ENCODE results near the gene KIAA0513.
"Not testable (repeated sequence)": the region's sequence is repeated elsewhere in the genome, so short reads cannot be mapped to it uniquely, and the experiment has no call there.

KIAA0513 gene

DNA sequence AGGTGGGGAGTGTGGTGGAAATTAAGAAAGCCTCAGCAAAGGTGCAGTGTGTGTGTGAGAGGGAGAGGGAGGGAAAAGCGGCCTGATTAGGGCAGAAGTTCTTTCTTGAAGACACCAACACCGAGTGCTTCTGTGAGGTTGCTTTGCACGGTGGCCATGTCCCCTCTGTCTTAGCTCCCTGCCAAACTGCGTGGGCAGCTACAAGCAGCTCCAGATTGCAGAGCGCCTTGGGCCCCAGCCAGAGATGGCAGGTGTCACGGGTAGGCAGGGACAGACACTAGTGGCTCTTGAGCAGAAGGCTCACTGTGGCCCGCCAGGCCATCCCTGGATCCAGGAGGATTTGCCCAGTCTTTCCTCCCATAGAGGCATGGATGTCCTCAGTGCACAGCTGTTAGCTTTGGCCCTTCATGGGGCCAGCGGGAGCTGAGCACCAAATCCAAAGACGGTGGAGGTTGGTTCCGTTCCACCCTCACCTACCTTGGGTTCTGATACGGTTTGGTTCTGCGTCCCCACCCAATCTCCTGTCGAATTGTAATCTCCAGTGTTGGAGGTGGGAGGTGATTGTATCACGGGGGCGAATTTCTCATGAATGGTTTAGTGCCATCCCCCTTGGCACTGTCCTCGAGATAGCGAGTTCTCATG lies 21.4 kb downstream of the KIAA0513 start:
- DNase-seq (ENCODE audit: low read depth in 2 of 2) = no peak

DNA sequence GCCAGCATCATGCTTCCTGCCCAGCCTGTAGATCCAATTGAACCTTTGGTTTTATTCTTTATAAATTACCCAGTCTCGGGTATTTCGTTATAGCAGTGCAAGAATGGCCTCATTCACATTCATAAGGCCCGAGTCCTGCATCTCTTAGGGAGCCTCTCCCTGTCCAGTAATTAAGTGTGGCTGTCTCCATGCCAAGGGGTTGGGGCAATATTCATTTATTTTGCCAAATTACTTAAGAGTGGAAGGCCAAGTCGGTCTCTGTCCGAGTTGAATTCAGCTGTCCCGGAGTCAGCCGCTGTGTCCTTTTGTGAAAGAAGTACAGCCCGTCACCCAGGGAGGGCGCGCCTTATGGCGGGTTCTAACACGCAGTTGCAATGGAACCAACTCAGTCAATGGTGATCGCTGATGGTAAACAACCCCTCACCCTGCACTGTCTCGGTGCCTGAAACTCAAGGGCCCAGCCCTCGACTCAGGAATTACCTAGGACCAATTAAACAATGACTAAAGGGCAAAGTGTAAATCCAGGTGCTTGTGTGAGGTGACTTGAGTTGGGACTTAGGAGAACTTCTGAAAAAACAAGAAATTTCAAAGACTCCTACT lies 22.2 kb downstream of the KIAA0513 start:
- DNase-seq (ENCODE audit: low read depth in 2 of 2) = no peak

DNA sequence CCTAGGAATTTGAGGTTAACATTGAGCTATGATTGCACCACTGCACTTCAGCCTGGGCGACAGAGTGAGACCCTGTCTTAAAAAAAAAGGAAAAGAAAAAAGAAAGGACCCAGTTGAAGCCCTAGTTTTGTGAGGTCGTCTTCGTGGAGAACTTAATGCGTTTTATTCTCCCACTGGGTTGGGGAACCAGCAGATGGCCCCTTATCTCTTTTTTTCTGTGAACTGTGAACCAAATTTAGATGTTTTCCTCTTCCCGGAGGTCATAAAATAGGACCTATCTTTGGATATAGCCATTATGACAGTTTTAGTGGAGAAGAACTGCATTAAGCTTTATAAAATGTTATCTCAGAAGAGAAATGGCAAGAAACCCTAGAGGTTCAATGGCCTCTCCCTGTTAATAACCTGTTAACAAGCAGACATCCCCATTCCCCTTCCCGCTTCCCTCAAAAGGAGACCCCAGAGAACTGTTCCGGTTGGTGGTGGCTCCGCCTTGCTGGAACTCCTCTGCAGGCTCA lies 23.5 kb downstream of the KIAA0513 start:
- DNase-seq (ENCODE audit: low read depth in 2 of 2) = no peak

DNA sequence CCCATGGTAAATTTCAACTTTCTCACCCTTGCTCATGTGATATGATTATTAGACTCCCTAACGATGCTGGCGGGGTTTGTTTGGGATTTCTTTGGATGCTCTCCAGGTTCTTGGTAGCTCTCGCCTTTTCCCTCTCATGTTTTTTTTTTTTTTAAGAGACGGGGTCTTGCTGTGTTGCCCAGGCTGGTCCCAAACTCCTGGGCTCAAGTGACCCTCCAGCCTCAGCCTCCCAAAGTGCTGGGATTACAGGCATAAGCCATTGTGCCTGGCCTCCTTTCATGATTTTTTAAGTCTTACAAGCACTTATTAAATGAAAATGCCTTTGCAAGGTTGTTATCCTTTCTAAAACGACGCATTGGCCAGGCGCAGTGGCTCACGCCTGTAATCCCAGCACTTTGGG lies 24.1 kb downstream of the KIAA0513 start:
- no peak for DNase-seq (ENCODE audit: low read depth in 2 of 2)

DNA sequence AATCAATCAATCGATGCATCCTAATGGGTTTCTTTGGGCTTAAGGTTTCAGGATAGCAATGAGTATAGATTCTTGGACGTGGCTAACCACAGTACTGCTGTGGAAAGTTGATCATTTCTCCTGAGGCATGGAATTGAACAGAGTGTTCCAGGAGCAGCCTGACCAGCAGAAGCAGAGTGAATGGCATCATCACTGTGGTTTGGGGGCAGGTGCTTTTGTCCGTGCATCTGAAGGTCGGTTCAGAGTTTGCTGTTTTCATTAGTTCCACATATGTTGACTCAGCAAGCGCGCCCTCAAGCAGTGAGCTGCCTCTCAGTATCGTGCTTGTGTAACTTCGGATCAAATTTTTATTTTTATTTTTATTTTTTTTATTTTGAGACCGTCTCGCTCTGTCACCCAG lies 24.9 kb downstream of the KIAA0513 start:
- DNase-seq (ENCODE audit: low read depth in 2 of 2) = no peak

DNA sequence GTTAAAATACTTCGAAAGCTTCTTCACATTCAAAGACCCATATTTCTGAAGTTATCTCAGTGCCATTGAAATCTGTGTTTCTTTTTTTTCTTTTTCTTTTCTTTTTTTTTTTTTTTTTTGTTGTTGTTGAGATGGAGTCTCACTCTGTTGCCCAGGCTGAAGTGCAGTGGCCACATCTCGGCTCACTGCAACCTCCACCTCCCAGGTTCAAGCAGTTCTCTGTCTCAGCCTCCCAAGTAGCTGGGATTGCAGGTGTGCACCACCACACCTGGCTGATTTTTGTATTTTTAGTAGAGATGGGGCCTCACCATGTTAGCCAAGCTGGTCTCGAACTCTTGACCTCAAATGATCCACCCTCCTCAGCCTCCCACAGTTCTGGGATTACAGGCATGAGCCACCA lies 26.7 kb downstream of the KIAA0513 start:
- DNase-seq (ENCODE audit: low read depth in 2 of 2) = not testable (repeated sequence)

DNA sequence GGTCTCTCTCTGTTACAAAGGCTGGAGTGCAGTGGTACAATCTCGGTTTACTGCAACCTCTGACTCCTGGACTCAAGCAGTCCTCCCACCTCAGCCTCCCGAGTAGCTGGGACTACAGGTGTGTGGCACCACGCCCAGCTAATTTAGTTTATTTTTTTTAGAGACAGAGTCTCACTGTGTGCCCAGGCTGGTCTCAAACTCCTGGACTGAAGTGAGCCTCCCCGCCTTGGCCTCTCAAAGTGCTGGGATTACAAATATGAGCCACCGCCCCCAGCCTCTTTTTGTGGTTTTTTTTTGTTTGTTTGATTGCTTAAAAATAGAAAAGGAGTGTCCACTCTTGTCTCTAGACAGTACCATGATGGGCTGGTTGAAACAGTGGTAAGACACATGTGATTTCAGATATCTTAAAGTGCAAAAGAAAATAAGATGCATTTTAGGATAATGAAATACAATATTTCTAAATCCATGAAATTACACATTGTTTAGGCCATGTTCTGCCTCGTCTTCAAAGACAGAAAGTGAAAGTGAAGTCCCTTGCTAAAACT lies 27.4 kb downstream of the KIAA0513 start:
- no peak for DNase-seq (ENCODE audit: low read depth in 2 of 2)

DNA sequence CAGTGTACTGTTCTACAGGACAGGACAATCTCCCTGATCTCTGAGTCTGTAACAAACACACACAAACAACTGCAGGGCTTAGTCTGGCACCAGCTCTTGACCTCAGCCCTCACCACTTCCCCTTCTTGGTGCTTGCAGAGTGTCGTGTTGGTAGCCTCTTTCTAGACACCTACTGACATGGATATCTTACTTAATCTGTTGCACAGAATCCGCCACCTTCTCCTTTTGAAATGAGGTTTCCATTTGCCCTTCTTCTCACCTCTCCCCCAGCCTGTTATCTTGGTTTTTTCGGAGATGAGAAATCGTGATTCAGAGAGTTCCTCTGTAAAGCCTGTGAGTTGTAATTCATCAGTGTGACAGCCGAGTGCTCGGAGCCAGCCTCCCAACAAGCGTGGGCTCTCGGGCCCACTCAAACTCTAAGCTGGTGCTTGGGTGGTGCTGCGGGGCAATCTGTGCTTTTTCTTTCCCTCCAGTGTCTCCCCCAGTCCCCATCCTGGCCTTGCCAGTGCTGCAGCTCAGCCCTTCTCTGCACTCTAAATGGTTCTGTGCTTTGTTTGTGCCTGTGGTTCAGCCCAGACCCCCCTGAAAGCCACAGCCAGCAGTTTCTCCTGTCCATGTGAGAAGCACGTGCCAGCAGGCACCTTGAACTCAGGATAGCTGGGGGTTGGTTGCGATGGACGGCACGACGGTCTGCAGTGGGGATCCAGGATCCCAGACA lies 28.1 kb downstream of the KIAA0513 start:
- peak; percentile 35 to 45 for DNase-seq (ENCODE audit: low read depth in 2 of 2)

DNA sequence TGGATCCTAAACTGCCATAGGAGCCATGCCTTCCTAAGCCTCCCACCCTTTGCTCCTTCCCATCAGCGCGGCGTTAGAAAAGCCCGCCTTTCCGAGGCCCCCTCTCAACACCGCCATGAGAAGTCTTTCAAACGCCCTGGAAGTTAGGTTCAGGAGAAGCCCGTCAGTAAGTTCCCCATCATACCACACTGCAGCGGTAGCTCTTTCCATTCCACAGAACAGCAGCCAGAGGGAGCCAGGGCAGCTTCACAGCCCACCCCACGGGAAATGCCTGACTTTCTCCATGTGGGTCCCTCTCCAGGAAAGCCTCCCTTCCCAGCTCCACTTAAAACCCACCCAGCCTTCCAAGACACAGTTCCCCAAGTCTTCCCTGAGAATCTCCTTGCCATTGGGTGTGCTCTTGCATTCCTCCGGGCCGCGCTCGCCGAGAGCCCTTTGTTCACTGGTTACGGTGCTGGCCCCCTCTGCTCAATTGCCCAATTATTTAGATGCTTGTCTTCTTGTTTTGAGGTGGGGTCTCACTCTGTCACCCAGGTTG lies 28.7 kb downstream of the KIAA0513 start:
- no peak for DNase-seq (ENCODE audit: low read depth in 2 of 2)

DNA sequence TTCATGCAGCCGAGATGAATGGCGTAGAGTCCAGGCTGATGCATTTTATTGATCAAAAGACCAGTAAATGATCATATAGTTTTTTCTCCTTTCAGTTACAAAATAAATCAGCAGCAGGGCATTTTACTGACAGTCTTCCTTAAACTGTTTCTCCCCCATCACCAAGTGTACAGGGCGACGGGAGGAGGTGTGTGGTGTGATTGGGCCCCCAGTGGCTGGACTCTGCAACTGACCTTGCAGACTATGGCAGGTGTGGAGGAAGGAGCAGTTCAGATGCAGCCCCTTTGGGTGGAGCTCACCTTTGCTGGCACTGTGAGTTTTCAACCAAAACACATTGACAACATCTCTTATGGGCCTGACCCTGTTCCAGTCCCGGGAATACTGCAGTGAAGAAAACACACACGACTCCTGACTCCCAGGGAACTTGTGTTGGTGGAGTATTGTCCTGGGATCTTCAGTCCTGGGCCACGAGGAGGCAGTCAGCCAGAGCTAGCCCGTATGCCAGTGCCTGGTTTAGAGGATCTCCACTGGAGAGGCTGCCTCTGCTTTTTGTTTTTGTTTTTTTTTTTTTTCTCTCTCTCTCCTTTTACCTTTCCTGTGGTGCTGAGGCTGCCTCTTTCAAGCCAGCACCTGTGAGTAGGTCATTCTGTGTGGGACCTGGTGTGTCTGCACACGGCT lies 29.8 kb downstream of the KIAA0513 start:
- no peak for DNase-seq (ENCODE audit: low read depth in 2 of 2)

DNA sequence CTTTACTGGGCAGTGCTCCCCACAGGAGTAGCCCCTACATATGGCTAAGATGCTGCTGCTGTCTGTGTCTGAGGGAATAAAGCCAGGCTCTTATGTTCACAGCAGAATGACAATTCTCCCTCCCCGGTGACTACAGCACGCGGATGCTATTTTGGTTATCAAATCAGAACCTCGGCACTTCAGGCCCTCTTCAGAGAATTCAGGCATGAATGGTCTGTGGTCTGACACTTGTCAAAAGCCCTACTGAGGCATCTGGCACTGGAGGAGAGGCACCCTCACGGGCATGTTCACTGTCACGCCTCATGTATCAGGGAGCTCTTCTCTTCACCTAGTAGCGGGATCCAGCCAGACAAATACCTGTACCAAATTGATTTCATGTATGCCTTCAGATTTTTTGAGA lies 30.4 kb downstream of the KIAA0513 start:
- no peak for DNase-seq (ENCODE audit: low read depth in 2 of 2)

DNA sequence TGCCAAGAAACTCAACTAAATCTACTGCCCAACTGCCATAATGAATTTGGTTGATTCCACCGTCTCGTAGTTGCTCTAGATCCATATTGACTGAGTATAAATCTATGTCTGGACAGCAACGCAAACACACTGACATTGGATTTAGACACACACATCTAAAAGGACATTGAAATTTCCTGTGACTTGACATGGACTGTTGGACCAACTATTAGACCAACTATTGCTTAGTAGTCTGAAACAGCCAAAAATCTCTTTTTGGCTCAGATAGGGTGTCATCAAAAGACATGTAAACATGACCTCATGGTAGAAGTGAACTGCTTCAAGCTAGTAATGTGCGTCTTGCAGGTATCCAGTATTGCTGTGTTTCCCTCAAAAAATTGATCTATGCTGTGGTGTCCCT lies 31.3 kb downstream of the KIAA0513 start:
- DNase-seq (ENCODE audit: low read depth in 2 of 2) = no peak

DNA sequence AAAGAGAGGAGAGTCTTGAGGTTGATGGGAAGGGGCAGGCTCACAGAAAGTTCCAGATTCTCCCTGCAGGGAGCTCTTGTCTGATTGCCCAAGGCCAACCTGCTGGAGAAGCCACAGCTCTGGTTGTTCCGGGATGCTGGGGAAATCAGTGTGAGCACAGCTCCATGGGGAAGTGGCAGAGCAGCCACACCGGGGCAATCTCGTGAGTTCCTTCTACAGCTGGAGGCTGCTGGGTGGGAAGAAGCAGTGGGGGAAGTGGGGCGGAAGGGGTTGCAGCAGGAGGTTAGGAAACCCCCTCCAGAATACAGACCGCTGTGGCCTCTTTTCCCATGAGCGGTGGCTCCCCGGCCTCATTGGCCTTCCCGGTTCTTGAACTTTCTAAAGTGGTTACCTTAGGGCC lies 34.0 kb downstream of the KIAA0513 start:
- no peak for DNase-seq (ENCODE audit: low read depth in 2 of 2)

DNA sequence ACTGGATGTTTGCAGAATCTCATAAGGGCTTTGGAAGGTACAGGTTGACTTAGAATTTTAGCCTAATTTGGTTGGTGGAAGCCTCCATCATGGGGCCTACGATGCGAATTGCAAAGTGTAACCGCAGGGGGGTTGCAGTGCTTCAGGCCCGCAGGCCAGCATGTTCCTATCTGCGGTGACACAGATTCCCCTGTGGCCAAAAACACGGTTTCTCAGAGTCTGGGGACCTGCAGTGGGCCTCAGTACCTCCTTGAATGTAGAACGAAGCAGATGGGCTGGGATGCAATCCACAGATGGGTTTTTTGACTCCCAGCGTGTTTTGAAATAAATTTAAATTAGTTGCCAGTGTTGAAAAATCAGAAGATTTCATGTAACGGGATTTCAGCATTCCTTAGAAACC lies 34.7 kb downstream of the KIAA0513 start:
- DNase-seq (ENCODE audit: low read depth in 2 of 2) = no peak

DNA sequence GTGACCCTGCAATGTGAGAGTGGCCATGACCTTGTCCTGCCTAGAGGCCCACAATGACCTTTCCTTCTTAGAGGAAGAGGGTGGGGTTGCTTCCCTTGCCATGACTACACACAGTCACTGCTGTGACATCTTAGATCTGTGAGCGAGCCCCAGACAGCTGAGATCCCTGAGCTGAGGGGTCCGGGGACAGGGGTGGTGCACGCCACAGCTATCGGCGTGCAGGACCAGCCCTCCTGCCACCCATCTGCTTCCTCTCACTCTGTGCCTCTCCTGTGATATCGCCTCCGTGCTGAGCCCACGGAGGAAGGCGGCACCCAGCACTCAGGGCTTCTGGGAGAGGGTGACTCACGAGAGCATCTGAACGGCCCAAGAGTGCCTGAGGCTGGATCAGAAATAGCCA lies 35.2 kb downstream of the KIAA0513 start:
- DNase-seq (ENCODE audit: low read depth in 2 of 2) = no peak

DNA sequence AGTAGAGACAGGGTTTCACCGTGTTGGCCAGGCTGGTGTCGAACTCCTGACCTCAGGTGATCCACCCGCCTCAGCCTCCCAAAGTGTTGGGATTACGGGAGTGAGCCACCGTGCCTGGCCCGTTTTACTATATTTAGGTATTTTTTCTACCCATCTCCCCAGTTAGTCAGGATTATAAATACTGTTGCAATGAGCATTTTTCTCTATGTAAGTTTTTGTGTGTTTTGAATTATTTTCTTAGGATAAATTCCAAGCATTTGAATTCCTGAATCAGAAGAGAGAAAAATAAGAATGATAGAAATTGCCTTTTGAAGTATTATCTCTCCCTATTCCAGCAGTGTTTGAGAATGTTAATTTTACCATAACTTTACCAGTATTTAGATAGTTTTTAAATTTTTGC lies 36.6 kb downstream of the KIAA0513 start:
- DNase-seq (ENCODE audit: low read depth in 2 of 2) = no peak

DNA sequence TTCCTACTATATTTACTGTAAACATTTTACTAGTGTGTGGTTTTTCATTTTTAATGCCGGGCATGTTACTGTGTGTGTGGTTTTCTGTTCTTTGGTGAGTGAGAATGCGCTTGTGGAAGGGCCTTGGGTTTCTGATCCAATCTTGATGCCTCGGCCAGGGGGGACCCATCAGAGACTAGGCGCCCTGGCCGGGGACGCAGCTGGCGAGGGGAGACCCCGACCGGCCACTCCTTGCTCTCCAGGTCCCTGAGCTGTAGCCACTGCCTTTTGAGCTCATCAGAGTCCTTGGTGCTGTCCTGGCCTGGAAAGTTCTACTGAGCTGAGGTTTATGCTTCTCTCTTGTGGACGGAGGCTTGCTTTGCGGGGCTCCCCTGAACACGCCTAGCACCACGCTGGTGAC lies 37.5 kb downstream of the KIAA0513 start:
- no peak for DNase-seq (ENCODE audit: low read depth in 2 of 2)

DNA sequence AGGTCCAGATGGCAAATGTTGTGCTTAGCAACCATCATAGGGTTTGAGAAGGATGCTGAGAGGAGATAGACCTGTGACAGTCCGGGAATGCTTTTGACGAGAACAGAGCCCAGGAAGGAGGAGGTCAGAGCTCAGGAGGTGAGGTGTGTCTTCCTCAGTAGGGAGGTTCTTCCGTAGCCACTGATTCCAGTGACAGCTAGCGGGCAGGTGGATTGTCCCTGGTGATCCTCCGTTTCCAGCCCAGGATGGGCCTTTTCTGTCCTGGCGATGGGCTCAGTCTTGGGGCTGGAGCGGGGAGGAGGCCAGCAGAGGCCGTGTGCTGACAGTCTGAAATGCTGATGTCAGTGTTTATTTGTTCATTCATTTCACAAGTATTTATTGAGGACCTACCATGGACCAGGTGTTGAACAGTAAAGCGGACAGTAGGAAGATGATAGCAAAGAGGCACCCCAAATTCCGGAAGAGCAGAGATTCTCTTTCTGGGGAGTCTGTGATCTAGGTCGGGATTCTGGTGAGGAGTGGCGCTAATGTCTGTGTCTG lies 38.8 kb downstream of the KIAA0513 start:
- DNase-seq (ENCODE audit: low read depth in 2 of 2) = no peak

DNA sequence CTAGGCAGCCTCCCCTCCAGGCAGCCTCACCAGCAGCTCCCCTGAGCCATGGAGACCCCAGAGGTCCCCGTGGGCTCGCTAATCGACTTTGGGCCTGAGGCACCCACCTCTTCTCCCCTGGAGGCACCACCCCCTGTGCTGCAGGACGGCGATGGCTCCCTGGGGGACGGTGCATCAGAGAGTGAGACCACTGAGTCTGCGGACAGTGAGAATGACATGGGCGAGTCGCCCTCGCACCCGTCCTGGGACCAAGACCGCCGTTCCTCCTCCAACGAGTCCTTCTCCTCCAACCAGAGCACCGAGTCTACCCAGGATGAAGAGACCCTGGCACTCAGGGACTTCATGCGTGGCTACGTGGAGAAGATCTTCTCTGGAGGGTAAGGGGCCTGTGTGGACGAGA lies 39.4 kb downstream of the KIAA0513 start:
- no peak for DNase-seq (ENCODE audit: low read depth in 2 of 2)

DNA sequence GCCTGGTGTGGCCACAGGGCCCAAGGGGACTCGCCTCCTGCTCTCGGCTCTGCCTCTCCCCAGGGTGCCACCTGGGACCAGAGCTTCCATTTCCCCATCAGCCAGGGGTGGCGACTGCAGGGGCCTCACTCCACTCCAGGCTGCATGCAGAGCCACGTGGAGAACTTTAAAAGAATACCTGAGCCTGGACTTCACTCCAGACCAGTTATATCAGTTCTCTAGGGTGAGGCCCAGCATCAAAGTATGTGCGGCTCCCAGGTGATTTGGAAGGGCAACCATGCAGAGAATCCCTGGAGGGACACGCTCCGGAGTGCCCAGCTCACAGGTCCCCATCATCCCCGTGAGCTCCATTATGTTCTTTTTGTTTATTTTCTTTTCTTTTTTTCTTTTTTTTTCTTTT lies 39.8 kb downstream of the KIAA0513 start:
- DNase-seq (ENCODE audit: low read depth in 2 of 2) = no peak

DNA sequence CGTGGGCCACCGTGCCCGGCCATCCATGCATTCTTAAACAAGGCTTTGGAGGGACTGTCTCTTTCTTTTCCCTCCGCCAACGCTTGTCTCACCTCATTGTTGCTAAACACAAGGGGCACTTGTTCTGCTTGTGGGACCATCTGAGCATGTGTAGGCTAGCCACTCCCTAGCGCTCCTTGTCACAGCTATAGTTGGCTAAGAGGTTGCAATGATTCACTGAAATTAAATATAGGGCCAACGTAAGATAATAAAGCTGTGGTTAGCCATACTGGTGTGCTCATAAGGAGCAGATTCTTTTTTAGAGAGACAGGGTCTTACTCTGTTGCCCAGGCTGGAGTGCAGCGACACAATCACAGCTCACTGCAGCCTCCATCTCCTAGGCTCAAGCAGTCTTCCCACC lies 41.2 kb downstream of the KIAA0513 start:
- DNase-seq (ENCODE audit: low read depth in 2 of 2) = no peak

DNA sequence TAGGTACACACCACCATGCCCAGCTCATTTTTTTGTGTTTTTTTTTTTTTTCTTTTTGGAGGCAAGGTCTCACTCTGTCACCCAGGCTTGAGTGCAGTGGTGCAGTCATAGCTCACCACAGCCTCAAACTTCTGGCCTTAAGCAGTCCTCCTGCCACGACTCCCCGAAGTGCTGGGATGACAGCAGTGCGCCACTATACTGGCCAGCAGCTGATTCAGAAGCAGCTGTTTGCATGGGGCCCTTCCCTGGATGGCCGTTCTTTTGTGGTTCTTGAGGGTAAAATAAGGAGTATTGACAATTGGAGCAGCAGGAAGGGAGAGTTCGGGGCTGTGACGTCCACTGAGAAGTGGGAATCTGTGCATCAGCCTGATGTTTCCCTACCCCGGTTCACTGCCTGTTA lies 41.6 kb downstream of the KIAA0513 start:
- DNase-seq (ENCODE audit: low read depth in 2 of 2) = no peak
